ENCODE results near the gene ADRA2C. TPM values are rescaled to one million over a fixed set of nuclear protein-coding genes. Genes with fewer than 3 reads are reported as not detected.

ADRA2C gene
- total and polyA plus RNA-seq, 2 of the 13 experiments (the other 11 are each of a cell fraction or from before 2014, with no cell fraction given), result 15.4 to 69.7 TPM

DNA sequence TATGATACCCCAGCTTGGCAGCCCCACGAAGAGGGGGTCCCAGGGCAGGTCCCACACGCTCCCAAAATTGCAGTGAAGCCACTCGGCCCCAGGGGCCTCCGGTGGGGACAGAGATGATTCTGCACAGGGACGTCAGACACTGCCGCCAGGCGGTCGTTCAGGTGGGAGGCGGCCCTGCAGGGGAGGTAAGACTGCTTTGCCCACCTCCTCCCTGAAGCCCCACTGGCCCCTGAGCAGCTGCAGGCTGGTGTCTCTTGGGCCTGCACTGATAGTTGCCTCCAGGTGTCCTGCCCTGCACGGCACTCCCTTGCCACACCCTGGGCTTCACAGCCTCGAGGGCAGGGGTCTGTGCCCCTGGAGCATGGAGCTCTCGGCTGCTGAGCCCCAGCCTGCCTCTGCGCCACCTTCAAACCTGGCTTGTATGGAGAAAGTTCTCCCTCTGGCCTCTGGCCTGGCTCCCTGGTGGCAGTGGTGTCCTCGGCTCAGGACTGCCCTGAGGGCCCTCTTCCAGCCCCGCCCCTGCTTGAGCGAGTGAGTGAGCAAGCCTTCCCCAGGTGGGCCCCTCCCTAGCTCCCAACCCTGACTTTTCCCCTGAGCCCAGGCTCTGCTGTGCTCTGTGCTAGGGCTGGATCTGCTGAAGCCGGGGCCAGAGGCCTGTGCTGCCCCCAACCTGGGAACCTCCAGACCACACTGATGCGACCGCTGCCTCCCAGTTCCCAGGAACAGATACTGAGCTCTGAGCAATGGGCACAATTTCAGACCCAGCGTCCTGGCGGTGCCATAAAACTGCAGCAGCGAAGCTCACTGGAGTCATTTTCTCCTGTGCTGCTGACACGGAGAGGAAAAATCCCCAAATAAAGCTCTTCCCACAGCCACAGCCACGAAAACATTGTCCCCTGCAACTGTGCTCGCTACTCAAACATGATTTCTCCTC lies 16.1 kb downstream of the ADRA2C start (continued):
- TF ChIP-seq ZSCAN9 (CRISPR knock-in tag; IDR thresholded peaks at IDR 0.05; ENCODE audit: borderline replicate concordance), result 0 out of 2 replicates have a peak, but pooled peaks have one; percentile 16
- peak; percentile 7; the same call in 1 of the 2 replicates for TF ChIP-seq ETV5 (CRISPR knock-in tag; IDR thresholded peaks at IDR 0.05; ENCODE audit: borderline replicate concordance)
- 0 out of 2 replicates have a peak, but pooled peaks have one; percentile 48 for TF ChIP-seq ZBTB38 (CRISPR knock-in tag; IDR thresholded peaks at IDR 0.05)
- no peak for TF ChIP-seq NFE2L2 (IDR thresholded peaks at IDR 0.05; ENCODE audit: low read length)
- TF ChIP-seq NFE2L1 (CRISPR knock-in tag; IDR thresholded peaks at IDR 0.05; ENCODE audit: borderline replicate concordance), result no peak
- TF ChIP-seq ZNF781 (CRISPR knock-in tag; IDR thresholded peaks at IDR 0.05; ENCODE audit: borderline replicate concordance, not compliant biosample characterization), result no peak
- TF ChIP-seq ZFP62 (CRISPR knock-in tag; IDR thresholded peaks at IDR 0.05), result no peak
- no peak for TF ChIP-seq NR2F1 (CRISPR knock-in tag; IDR thresholded peaks at IDR 0.05)
- TF ChIP-seq, protein P1, sequence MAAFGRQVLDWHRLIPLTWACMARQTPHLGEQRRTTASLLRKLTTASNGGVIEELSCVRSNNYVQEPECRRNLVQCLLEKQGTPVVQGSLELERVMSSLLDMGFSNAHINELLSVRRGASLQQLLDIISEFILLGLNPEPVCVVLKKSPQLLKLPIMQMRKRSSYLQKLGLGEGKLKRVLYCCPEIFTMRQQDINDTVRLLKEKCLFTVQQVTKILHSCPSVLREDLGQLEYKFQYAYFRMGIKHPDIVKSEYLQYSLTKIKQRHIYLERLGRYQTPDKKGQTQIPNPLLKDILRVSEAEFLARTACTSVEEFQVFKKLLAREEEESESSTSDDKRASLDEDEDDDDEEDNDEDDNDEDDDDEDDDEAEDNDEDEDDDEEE (CRISPR knock-in tag; IDR thresholded peaks at IDR 0.05), result no peak
- TF ChIP-seq ZNF879 (CRISPR knock-in tag; IDR thresholded peaks at IDR 0.05), result no peak
- TF ChIP-seq ZNF768 (CRISPR knock-in tag; IDR thresholded peaks at IDR 0.05), result peak; percentile 19; the same call in 1 of the 2 replicates
- peak; percentile 39; the same call in 1 of the 2 replicates for TF ChIP-seq TARDBP (CRISPR knock-in tag; IDR thresholded peaks at IDR 0.05)
- no peak for TF ChIP-seq AHR (CRISPR knock-in tag; IDR thresholded peaks at IDR 0.05)
- TF ChIP-seq, protein P2, sequence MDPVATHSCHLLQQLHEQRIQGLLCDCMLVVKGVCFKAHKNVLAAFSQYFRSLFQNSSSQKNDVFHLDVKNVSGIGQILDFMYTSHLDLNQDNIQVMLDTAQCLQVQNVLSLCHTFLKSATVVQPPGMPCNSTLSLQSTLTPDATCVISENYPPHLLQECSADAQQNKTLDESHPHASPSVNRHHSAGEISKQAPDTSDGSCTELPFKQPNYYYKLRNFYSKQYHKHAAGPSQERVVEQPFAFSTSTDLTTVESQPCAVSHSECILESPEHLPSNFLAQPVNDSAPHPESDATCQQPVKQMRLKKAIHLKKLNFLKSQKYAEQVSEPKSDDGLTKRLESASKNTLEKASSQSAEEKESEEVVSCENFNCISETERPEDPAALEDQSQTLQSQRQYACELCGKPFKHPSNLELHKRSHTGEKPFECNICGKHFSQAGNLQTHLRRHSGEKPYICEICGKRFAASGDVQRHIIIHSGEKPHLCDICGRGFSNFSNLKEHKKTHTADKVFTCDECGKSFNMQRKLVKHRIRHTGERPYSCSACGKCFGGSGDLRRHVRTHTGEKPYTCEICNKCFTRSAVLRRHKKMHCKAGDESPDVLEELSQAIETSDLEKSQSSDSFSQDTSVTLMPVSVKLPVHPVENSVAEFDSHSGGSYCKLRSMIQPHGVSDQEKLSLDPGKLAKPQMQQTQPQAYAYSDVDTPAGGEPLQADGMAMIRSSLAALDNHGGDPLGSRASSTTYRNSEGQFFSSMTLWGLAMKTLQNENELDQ (CRISPR knock-in tag; IDR thresholded peaks at IDR 0.05; ENCODE audit: borderline replicate concordance), result no peak
- no peak for TF ChIP-seq SETDB1 (CRISPR knock-in tag; IDR thresholded peaks at IDR 0.05; ENCODE audit: borderline replicate concordance)
- TF ChIP-seq KDM1A (CRISPR knock-in tag; IDR thresholded peaks at IDR 0.05), result no peak
- no peak for TF ChIP-seq ARNT2 (CRISPR knock-in tag; IDR thresholded peaks at IDR 0.05; ENCODE audit: low read depth)
- no peak for TF ChIP-seq RFX5 (IDR thresholded peaks at IDR 0.05; ENCODE audit: low read depth, low read length)
- TF ChIP-seq ZNF124 (CRISPR knock-in tag; IDR thresholded peaks at IDR 0.05), result 0 out of 2 replicates have a peak, but pooled peaks have one; percentile 32
- no peak for TF ChIP-seq ZNF337 (CRISPR knock-in tag; IDR thresholded peaks at IDR 0.05; ENCODE audit: borderline replicate concordance, low read depth)
- no peak for TF ChIP-seq KDM3A (CRISPR knock-in tag; IDR thresholded peaks at IDR 0.05; ENCODE audit: low read depth)
- no peak for TF ChIP-seq KAT7 (CRISPR knock-in tag; IDR thresholded peaks at IDR 0.05; ENCODE audit: borderline replicate concordance)
- TF ChIP-seq ZFP90 (CRISPR knock-in tag; IDR thresholded peaks at IDR 0.05; ENCODE audit: borderline replicate concordance), result no peak
- no peak for TF ChIP-seq WIZ (CRISPR knock-in tag; IDR thresholded peaks at IDR 0.05)
- TF ChIP-seq TAF15 (IDR thresholded peaks at IDR 0.05; ENCODE audit: low read depth, low read length, poor library complexity, severe bottlenecking), result no peak
- TF ChIP-seq, protein P3, sequence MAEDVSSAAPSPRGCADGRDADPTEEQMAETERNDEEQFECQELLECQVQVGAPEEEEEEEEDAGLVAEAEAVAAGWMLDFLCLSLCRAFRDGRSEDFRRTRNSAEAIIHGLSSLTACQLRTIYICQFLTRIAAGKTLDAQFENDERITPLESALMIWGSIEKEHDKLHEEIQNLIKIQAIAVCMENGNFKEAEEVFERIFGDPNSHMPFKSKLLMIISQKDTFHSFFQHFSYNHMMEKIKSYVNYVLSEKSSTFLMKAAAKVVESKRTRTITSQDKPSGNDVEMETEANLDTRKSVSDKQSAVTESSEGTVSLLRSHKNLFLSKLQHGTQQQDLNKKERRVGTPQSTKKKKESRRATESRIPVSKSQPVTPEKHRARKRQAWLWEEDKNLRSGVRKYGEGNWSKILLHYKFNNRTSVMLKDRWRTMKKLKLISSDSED (CRISPR knock-in tag; IDR thresholded peaks at IDR 0.05), result no peak
- TF ChIP-seq TGIF2 (CRISPR knock-in tag; IDR thresholded peaks at IDR 0.05), result no peak

Measured in HepG2 (cell line).